OCI-LY1 (cell line): Measurements from ENCODE around the gene HRNR.
"Not testable (repeated sequence)": the region's sequence is repeated elsewhere in the genome, so short reads cannot be mapped to it uniquely, and the experiment has no call there.

Experiments used
- CTCF ChIP-seq: fragments of 200-600 bp; sonication (generic), shearing (Covaris generic); IDR thresholded peaks from 2 replicates; pipeline ENCODE4 v1.5.1; 2017; ENCODE audit warnings: mild to moderate bottlenecking, antibody characterized with exemption, low read length, moderate library complexity, mixed read lengths
- EZH2 ChIP-seq: fragments of 200-600 bp; sonication (generic), shearing (Covaris generic); IDR thresholded peaks from 2 replicates; pipeline ENCODE4 v1.8.0; 2017; ENCODE audit warnings: borderline replicate concordance, mixed run types, mild to moderate bottlenecking, antibody characterized with exemption, low read length, moderate library complexity, mixed read lengths

- TF ChIP-seq CTCF, EZH2: not testable (repeated sequence)
Measured at GRCh38 chr1:152219438-152219837, 4.6 kb downstream of the HRNR start.
